GM23338 (cell line): Measurements from ENCODE around the gene PPP1R9B. TPM values are rescaled to one million over a fixed set of nuclear protein-coding genes. Genes with fewer than 3 reads are reported as not detected.

Experiments
- ATAC-seq: fragments of 200-7000 bp; cut with Tn5 transposase; 3 replicates; pipeline ENCODE4 v1.9.1; 2020
- DNase-seq: peaks from one replicate; pipeline ENCODE4 v3.0.0-alpha.2; 2015; ENCODE audit warnings: low spot score
- H2AFZ ChIP-seq: fragments of 200-600 bp; sonication (generic); 2 replicates; pipeline ENCODE4 v1.8.0; 2016; ENCODE audit warnings: antibody characterized with exemption, mild to moderate bottlenecking, moderate library complexity
- H3F3A ChIP-seq: fragments of 200-600 bp; sonication (generic); replicated peaks from 2 replicates; pipeline ENCODE4 v1.8.0; 2017; ENCODE audit warnings: antibody characterized with exemption, mixed run types, low read depth
- H3K27ac ChIP-seq: fragments of 200-600 bp; sonication (generic); 2 replicates; pipeline ENCODE4 v1.6.1; 2016; ENCODE audit warnings: low read depth
- H3K27me3 ChIP-seq: fragments of 200-600 bp; sonication (generic); 2 replicates; pipeline ENCODE4 v1.8.0; 2016; ENCODE audit warnings: mild to moderate bottlenecking, mixed run types, moderate library complexity; ENCODE audit not compliant: insufficient read depth
- H3K36me3 ChIP-seq: fragments of 200-600 bp; sonication (generic); 2 replicates; pipeline ENCODE4 v1.8.0; 2016; ENCODE audit warnings: mild to moderate bottlenecking; ENCODE audit not compliant: insufficient read depth
- H3K4me1 ChIP-seq: fragments of 200-600 bp; sonication (generic); 2 replicates; pipeline ENCODE4 v1.8.0; 2016; ENCODE audit warnings: mild to moderate bottlenecking, moderate library complexity; ENCODE audit not compliant: insufficient read depth
- H3K4me2 ChIP-seq: fragments of 200-600 bp; sonication (generic); 2 replicates; pipeline ENCODE4 v1.7.1; 2017; ENCODE audit warnings: mixed run types
- H3K4me3 ChIP-seq: fragments of 200-600 bp; sonication (generic); 2 replicates; pipeline ENCODE4 v1.6.1; 2016; ENCODE audit warnings: mixed run types
- H3K79me2 ChIP-seq: fragments of 200-600 bp; sonication (generic); replicated peaks from 2 replicates; pipeline ENCODE4 v1.8.0; 2017; ENCODE audit warnings: mild to moderate bottlenecking; ENCODE audit not compliant: insufficient read depth
- H3K9me2 ChIP-seq: fragments of 200-600 bp; sonication (generic); 2 replicates; pipeline ENCODE4 v1.8.0; 2017; ENCODE audit not compliant: insufficient read depth
- H4K20me1 ChIP-seq: fragments of 200-600 bp; sonication (generic); replicated peaks from 2 replicates; pipeline ENCODE4 v1.8.0; 2017; ENCODE audit warnings: mild to moderate bottlenecking; ENCODE audit not compliant: insufficient read depth
- H3K27ac Mint-ChIP-seq: 2 replicates; pipeline ENCODE4 v1.8.0; 2020; ENCODE audit warnings: inconsistent platforms, mild to moderate bottlenecking, moderate library complexity, mixed read lengths
- H3K27me3 Mint-ChIP-seq: 3 replicates; pipeline ENCODE4 v1.8.0; 2022; ENCODE audit warnings: low read depth, mild to moderate bottlenecking, moderate library complexity, mixed read lengths, inconsistent platforms; ENCODE audit not compliant: insufficient read depth, poor library complexity
- H3K36me3 Mint-ChIP-seq: 3 replicates; pipeline ENCODE4 v1.8.0; 2021; ENCODE audit warnings: low read depth, mild to moderate bottlenecking, inconsistent platforms, moderate library complexity, mixed read lengths
- H3K4me1 Mint-ChIP-seq: 3 replicates; pipeline ENCODE4 v1.8.0; 2020; ENCODE audit warnings: mild to moderate bottlenecking, inconsistent platforms, mixed read lengths
- H3K4me3 Mint-ChIP-seq: 3 replicates; pipeline ENCODE4 v1.8.0; 2021; ENCODE audit warnings: moderate library complexity, mild to moderate bottlenecking, inconsistent platforms, mixed read lengths
- H3K9me3 Mint-ChIP-seq: 3 replicates; pipeline ENCODE4 v1.8.0; 2020; ENCODE audit warnings: moderate library complexity, mild to moderate bottlenecking, inconsistent platforms, mixed read lengths
- CREB1 ChIP-seq: fragments of 250-450 bp; sonication (Bioruptor Pico); IDR thresholded peaks from 2 replicates; pipeline ENCODE4 v1.5.0; 2020; ENCODE audit warnings: low read depth, mild to moderate bottlenecking, moderate library complexity
- CTCF ChIP-seq, 2 experiments: fragments of 200-600 bp in 1 of 2; sonication (generic) in 1 of 2; conservative IDR thresholded peaks; 2 replicates each; pipeline versions ENCODE4 v1.5.1 to v1.6.1; 2016 to 2017; ENCODE audit warnings: antibody characterized with exemption in 2 of 2, low read depth in 2 of 2, mild to moderate bottlenecking in 2 of 2, moderate library complexity in 1 of 2
- ETS1 ChIP-seq: IDR thresholded peaks from 2 replicates; pipeline ENCODE4 v1.6.1; 2016; ENCODE audit warnings: antibody characterized with exemption
- EZH2 ChIP-seq: fragments of 200-600 bp; sonication (generic); IDR thresholded peaks from one replicate; pipeline ENCODE4 v1.8.0; 2017; ENCODE audit warnings: antibody characterized with exemption, mild to moderate bottlenecking, low read depth; ENCODE audit not compliant: unreplicated experiment
- EZH2phosphoT487 ChIP-seq: fragments of 200-600 bp; sonication (generic); IDR thresholded peaks from one replicate; pipeline ENCODE4 v1.8.1; 2018; ENCODE audit warnings: antibody characterized with exemption; ENCODE audit not compliant: unreplicated experiment
- NANOG ChIP-seq: IDR thresholded peaks from 2 replicates; pipeline ENCODE4 v1.6.1; 2016; ENCODE audit warnings: antibody characterized with exemption, borderline replicate concordance
- POLR2AphosphoS5 ChIP-seq: IDR thresholded peaks from 2 replicates; pipeline ENCODE4 v1.6.1; 2016; ENCODE audit warnings: antibody characterized with exemption, low read depth
- REST ChIP-seq: IDR thresholded peaks from one replicate; pipeline ENCODE4 v1.6.1; 2018; ENCODE audit warnings: antibody characterized with exemption; ENCODE audit not compliant: unreplicated experiment
- STAT1 ChIP-seq: IDR thresholded peaks from one replicate; pipeline ENCODE4 v1.6.1; 2016; ENCODE audit warnings: antibody characterized with exemption; ENCODE audit not compliant: unreplicated experiment
- polyA plus RNA-seq: library from polyadenylated mRNA; unstranded; fragments of >200 nt; fragmentation: Nextera tagmentation; extraction: Ambion mirVana; gene quantifications from 2 replicates; pipeline ENCODE4 v1.2.1, GENCODE V29; 2016
- total RNA-seq: library from RNA; depleted of rRNA; stranded (reverse); fragments of >200 nt; shearing (Covaris generic); gene quantifications from 2 replicates; pipeline ENCODE4 v1.2.3, GENCODE V29; 2014

PPP1R9B gene
- total and polyA plus RNA-seq, 2 experiments from 2014 or later: 2.1 to 10.5 TPM

- H3K4me1 ChIP-seq: peaks cover 13% of the 10 kb centered on the region; the same call in 1 of the 2 replicates
- Mint-ChIP-seq H3K27ac (no peak overlapping the region), H3K4me3 (no peak overlapping the region), H3K9me3 (no peaks in the 10 kb centered on the region), H3K27me3 (peaks cover 16% of the 10 kb centered on the region), H3K4me1 (peaks cover 22% of the 10 kb centered on the region), H3K36me3 (peaks cover 2% of the 10 kb centered on the region; the same call in 1 of the 3 replicates)
- DNase-seq (no peak), ATAC-seq (no peak)
- no peaks in the 10 kb centered on the region for H3F3A ChIP-seq
- H3K4me3 ChIP-seq: no peak overlapping the region
- H3K9me2 ChIP-seq: no peaks in the 10 kb centered on the region
- H3K27ac ChIP-seq: no peak overlapping the region
- H3K4me2 ChIP-seq: no peak overlapping the region
- H3K27me3 ChIP-seq: no peaks in the 10 kb centered on the region
- TF ChIP-seq CREB1 (CRISPR knock-in tag) (no peak), POLR2AphosphoS5 (no peak), STAT1 (no peak), EZH2phosphoT487 (no peak), ETS1 (no peak)
- no peaks in the 10 kb centered on the region for H3K36me3 ChIP-seq
- no peaks in the 10 kb centered on the region for H4K20me1 ChIP-seq
- H3K79me2 ChIP-seq: no peaks in the 10 kb centered on the region
- H2AFZ ChIP-seq: no peak overlapping the region
These were observed 52.6 kb downstream of the PPP1R9B start for GRCh38 chr17:50097926-50098325.

- Histone ChIP-seq H3K9me2 (no peaks in the 10 kb centered on the region), H3K4me3 (no peak overlapping the region), H3K27ac (no peak overlapping the region)
- TF ChIP-seq STAT1 (no peak), NANOG (no peak), EZH2 (no peak), REST (no peak), CTCF (conservative IDR thresholded peaks at IDR 0.05; ENCODE audit: low read depth in 2 of 2) (no peak), CREB1 (CRISPR knock-in tag) (no peak), ETS1 (no peak)
These were observed 53.0 kb downstream of the PPP1R9B start for GRCh38 chr17:50097455-50097854.

More at GRCh38 chr17:50097455-50097854, 53.0 kb downstream of the PPP1R9B start:
- no peak for DNase-seq
- no peak overlapping the region for H3K4me3 Mint-ChIP-seq
- peaks cover 2% of the 10 kb centered on the region; the same call in 1 of the 3 replicates for H3K36me3 Mint-ChIP-seq
- H3K4me1 Mint-ChIP-seq: peaks cover 22% of the 10 kb centered on the region
- no peaks in the 10 kb centered on the region for H3F3A ChIP-seq
- H3K4me2 ChIP-seq: no peak overlapping the region
- H3K9me3 Mint-ChIP-seq: no peaks in the 10 kb centered on the region
- no peak for ATAC-seq
- H3K27me3 ChIP-seq: no peaks in the 10 kb centered on the region
- H3K36me3 ChIP-seq: no peaks in the 10 kb centered on the region
- peaks cover 14% of the 10 kb centered on the region for H3K27me3 Mint-ChIP-seq
- no peak overlapping the region for H2AFZ ChIP-seq
- H3K4me1 ChIP-seq: peaks cover 13% of the 10 kb centered on the region; the same call in 1 of the 2 replicates
- no peaks in the 10 kb centered on the region for H4K20me1 ChIP-seq
- H3K79me2 ChIP-seq: no peaks in the 10 kb centered on the region
- no peak overlapping the region; the same call in 1 of the 2 replicates for H3K27ac Mint-ChIP-seq
